Motor neuron (in vitro differentiated cells): ENCODE data around the gene PARD3B. TPM values are rescaled to one million over a fixed set of nuclear protein-coding genes. Genes with fewer than 3 reads are reported as not detected.

ENCODE experiments used
- ATAC-seq, 8 experiments: fragments of 200-7000 bp; cut with Tn5 transposase; replicated peaks in 6 of 8; 2 replicates each; pipeline ENCODE4 v1.8.0; 2021; ENCODE audit warnings: mild to moderate bottlenecking in 8 of 8, moderate library complexity in 8 of 8
- H3K27ac ChIP-seq, 2 donors: fragments of 250-450 bp; sonication (Bioruptor Pico); 2 replicates each; pipeline ENCODE4 v1.9.0; 2021; ENCODE audit warnings: antibody characterized with exemption in 2 of 2, mild to moderate bottlenecking in 2 of 2, moderate library complexity in 1 of 2
- H3K4me1 ChIP-seq, 2 donors: fragments of 250-450 bp; sonication (Bioruptor Pico); replicated peaks in 1 of 2; 2 replicates each; pipeline ENCODE4 v1.6.1; 2021; ENCODE audit warnings: antibody characterized with exemption in 2 of 2, mild to moderate bottlenecking in 2 of 2, moderate library complexity in 1 of 2
- H3K4me3 ChIP-seq, 5 donors: fragments of 250-450 bp; sonication (Bioruptor Pico); 2 replicates each; pipeline ENCODE4 v1.9.0; 2021; ENCODE audit warnings: antibody characterized with exemption in 5 of 5, mild to moderate bottlenecking in 5 of 5, moderate library complexity in 4 of 5
- WGBS, 10 experiments: fragments of 450-650 bp; shearing (Covaris generic); methylation state at CpG; one replicate each; pipeline ENCODE4 v1.0.0; 2022; 5-methylcytosine and 5-hydroxymethylcytosine counted together
- in situ Hi-C, 9 experiments: fragments of 400-800 bp; cut with MboI; loops; one replicate each; pipeline ENCODE4 v1.15.0; 2021; ENCODE audit warnings: low sequenced_read_pairs in 9 of 9, low pct_unique_long_range_greater_than_20kb in 2 of 9; ENCODE audit not compliant: unreplicated experiment in 9 of 9
- total RNA-seq, 8 experiments: library from RNA; unstranded; fragments of 300-600 nt; gene quantifications; 2 replicates each; pipeline versions ENCODE4 v1.2.3 to v1.2.4, GENCODE V29; 2022

Gene PARD3B
- total RNA-seq, 8 experiments from 2014 or later, result 3.1 to 24.3 (median 10.4) TPM

GRCh38 chr2:205640716-205641115 is 1095.4 kb downstream of the PARD3B start:
- peaks cover 16 to 25% of the 10 kb centered on the region in 2 donors for H3K4me1 ChIP-seq
- no peak for ATAC-seq
- no peak overlapping the region for H3K4me3 ChIP-seq
- 47 to 100% (median 61%) methylated on average over 1 to 4 of the region's 4 CpGs; no CpG with 5 or more reads in 1 of the 10 experiments for WGBS, 10 experiments
- H3K27ac ChIP-seq, result no peak overlapping the region
- in situ Hi-C loops, result no loop called here

- WGBS, 10 experiments, result 48 to 70% (median 57%) methylated on average over 2 to 6 of the region's 6 CpGs; no CpG with 5 or more reads in 2 of the 10 experiments
- Histone ChIP-seq H3K27ac (peak overlapping the region in 1 of 2 donors; percentile 8), H3K4me3 (no peak overlapping the region), H3K4me1 (peaks cover 16 to 25% of the 10 kb centered on the region in 2 donors)
- peak in 5 of 8 experiments; percentile 35 to 57 (median 44) for ATAC-seq
- in situ Hi-C loops, result no loop called here
These were observed 1097.5 kb downstream of the PARD3B start for GRCh38 chr2:205642599-205643356.

- WGBS, 10 experiments, result 60 to 98% (median 75%) methylated on average over 1 to 6 of the region's 10 CpGs; no CpG with 5 or more reads in 3 of the 10 experiments
- peak in 5 of 8 experiments; percentile 47 to 90 (median 75) for ATAC-seq
These were observed 1098.2 kb downstream of the PARD3B start for GRCh38 chr2:205643391-205643885.

GRCh38 chr2:205644018-205644417 is 1098.7 kb downstream of the PARD3B start:
- ATAC-seq, result no peak
- Histone ChIP-seq H3K4me3 (no peak overlapping the region), H3K27ac (no peak overlapping the region), H3K4me1 (peaks cover 16 to 21% of the 10 kb centered on the region in 2 donors)
- WGBS, 10 experiments, result 40 to 100% (median 98%) methylated on average over 1 to 4 of the region's 5 CpGs; no CpG with 5 or more reads in 2 of the 10 experiments
- in situ Hi-C loops, result no loop called here

More at GRCh38 chr2:205643391-205643885, 1098.2 kb downstream of the PARD3B start:
- peak overlapping the region in 1 of 2 donors; percentile 8 for H3K27ac ChIP-seq
- H3K4me1 ChIP-seq, result peaks cover 16 to 25% of the 10 kb centered on the region in 2 donors
- in situ Hi-C loops, result no loop called here
- no peak overlapping the region for H3K4me3 ChIP-seq

DNA sequence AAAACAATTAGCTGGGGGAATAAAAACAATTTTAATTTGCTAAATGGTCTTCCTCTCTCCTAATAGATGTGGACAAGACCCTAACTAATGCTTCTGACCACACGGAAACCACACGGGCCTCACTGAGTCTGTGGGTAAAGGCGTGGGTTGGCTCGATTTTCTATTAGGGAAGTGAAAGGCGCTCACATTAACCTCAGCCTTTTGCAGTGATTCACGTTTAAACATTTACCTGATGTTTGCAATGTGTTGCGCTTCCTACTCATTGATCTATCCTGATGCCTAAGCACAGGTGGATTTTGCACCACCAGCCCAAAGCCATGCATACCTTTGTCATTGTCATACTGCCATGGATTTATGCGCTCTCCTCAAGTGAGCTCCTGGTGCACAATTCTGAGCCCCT is 1101.4 kb downstream of the PARD3B start:
- peaks cover 26 to 29% of the 10 kb centered on the region in 2 donors for H3K4me1 ChIP-seq
- in situ Hi-C loops, result no loop called here
- no peak for ATAC-seq
- no peak overlapping the region for H3K4me3 ChIP-seq
- 71 to 100% (median 84%) methylated on average over 1 to 8 of the region's 8 CpGs; no CpG with 5 or more reads in 1 of the 10 experiments for WGBS, 10 experiments
- H3K27ac ChIP-seq, result no peak overlapping the region

DNA sequence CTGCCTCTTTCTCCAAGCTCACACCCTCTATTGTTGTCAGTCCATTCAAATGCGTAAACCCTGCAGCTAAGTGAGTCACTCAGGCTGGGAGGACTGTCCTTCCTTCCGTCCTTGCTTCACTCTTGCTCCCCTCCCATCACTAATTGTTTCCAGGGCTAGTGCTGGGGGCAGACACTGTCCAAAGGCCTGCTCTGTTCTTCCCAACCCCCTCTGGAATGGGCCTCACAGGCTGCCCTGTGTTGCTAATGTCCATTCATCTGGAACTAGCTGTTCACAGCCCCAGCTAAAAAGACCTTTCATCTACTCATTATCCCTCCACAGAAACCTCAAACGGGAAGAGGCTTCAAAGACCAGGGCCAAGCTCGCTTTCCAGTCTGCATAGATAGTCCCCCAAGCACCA is 1105.2 kb downstream of the PARD3B start:
- ATAC-seq, result peak; percentile 74 to 100 (median 98)
- WGBS, 10 experiments, result 0 to 40% (median 20%) methylated on average over 1 to 3 of the region's 4 CpGs; no CpG with 5 or more reads in 3 of the 10 experiments
- no peak overlapping the region for H3K27ac ChIP-seq
- peaks cover 9% of the 10 kb centered on the region in 2 donors for H3K4me1 ChIP-seq
- H3K4me3 ChIP-seq, result no peak overlapping the region
- in situ Hi-C loops, result loop anchor here in 2 of 9 experiments (25.0 kb wide), 2 partner anchors 288 to 763 kb away; no protein-coding TSS in a partner anchor

DNA sequence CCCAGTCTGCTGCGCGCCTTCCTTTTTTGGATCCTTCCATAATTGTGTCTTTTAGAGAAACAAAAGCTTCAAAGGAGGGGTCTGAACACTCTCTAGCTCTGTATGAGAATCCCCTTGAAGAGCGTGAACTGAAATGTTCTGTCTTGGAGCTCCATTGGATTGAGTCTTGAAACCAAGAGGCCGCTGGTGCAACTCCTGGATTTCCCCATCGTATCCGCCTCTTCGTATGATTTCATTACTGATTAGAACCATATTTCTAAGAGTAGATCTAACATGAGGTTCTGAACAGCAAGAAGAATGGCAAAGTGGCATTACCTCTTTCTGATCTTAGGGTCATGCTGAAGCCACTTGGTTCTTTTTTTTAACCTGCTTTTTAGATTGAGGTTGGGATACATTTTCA is 1105.7 kb downstream of the PARD3B start:
- WGBS, 10 experiments, result 80 to 97% (median 92%) methylated on average over 2 to 7 of the region's 7 CpGs; no CpG with 5 or more reads in 1 of the 10 experiments
- H3K27ac ChIP-seq, result no peak overlapping the region
- H3K4me3 ChIP-seq, result no peak overlapping the region
- ATAC-seq, result no peak
- peaks cover 13 to 14% of the 10 kb centered on the region in 2 donors for H3K4me1 ChIP-seq
- in situ Hi-C loops, result loop anchor here in 2 of 9 experiments (25.0 kb wide), 2 partner anchors 289 to 764 kb away; no protein-coding TSS in a partner anchor

- Histone ChIP-seq H3K27ac (no peak overlapping the region), H3K4me3 (no peak overlapping the region), H3K4me1 (peaks cover 21 to 22% of the 10 kb centered on the region in 2 donors)
- WGBS, 10 experiments, result 0% methylated on average over 1 of the region's 1 CpG; no CpG with 5 or more reads in 9 of the 10 experiments
- ATAC-seq, result no peak
- in situ Hi-C loops, result loop anchor here in 2 of 9 experiments (25.0 kb wide), 2 partner anchors 289 to 764 kb away; no protein-coding TSS in a partner anchor
These were observed 1106.4 kb downstream of the PARD3B start for GRCh38 chr2:205651719-205652118.

GRCh38 chr2:205654878-205655605 is 1109.8 kb downstream of the PARD3B start:
- Histone ChIP-seq H3K4me1 (peaks cover 26 to 29% of the 10 kb centered on the region in 2 donors), H3K4me3 (no peak overlapping the region), H3K27ac (no peak overlapping the region)
- in situ Hi-C loops, result loop anchor here in 2 of 9 experiments (25.0 kb wide), 2 partner anchors 293 to 768 kb away; no protein-coding TSS in a partner anchor
- ATAC-seq, result peak in 1 of 8 experiments; percentile 22
- 17 to 100% (median 86%) methylated on average over 1 to 8 of the region's 10 CpGs; no CpG with 5 or more reads in 3 of the 10 experiments for WGBS, 10 experiments

GRCh38 chr2:205655779-205656456 is 1110.6 kb downstream of the PARD3B start:
- peaks cover 18 to 24% of the 10 kb centered on the region in 2 donors for H3K4me1 ChIP-seq
- H3K27ac ChIP-seq, result peak overlapping the region; percentile 44 to 62
- peak in 5 of 8 experiments; percentile 68 to 75 (median 72) for ATAC-seq
- no peak overlapping the region for H3K4me3 ChIP-seq
- in situ Hi-C loops, result loop anchor here in 2 of 9 experiments (25.0 kb wide), 2 partner anchors 294 to 769 kb away; no protein-coding TSS in a partner anchor
- 17 to 83% (median 42%) methylated on average over 1 to 3 of the region's 6 CpGs; no CpG with 5 or more reads in 2 of the 10 experiments for WGBS, 10 experiments

- peak in 5 of 8 experiments; percentile 47 to 88 (median 79) for ATAC-seq
- in situ Hi-C loops, result loop anchor here in 2 of 9 experiments (25.0 kb wide), 2 partner anchors 294 to 769 kb away; no protein-coding TSS in a partner anchor
- H3K4me1 ChIP-seq, result peaks cover 18 to 21% of the 10 kb centered on the region in 2 donors
- WGBS, 10 experiments, result 17 to 74% (median 60%) methylated on average over 1 to 7 of the region's 7 CpGs; no CpG with 5 or more reads in 1 of the 10 experiments
- H3K27ac ChIP-seq, result peak overlapping the region; percentile 44 to 62
- H3K4me3 ChIP-seq, result no peak overlapping the region
These were observed 1111.2 kb downstream of the PARD3B start for GRCh38 chr2:205656461-205656860.

DNA sequence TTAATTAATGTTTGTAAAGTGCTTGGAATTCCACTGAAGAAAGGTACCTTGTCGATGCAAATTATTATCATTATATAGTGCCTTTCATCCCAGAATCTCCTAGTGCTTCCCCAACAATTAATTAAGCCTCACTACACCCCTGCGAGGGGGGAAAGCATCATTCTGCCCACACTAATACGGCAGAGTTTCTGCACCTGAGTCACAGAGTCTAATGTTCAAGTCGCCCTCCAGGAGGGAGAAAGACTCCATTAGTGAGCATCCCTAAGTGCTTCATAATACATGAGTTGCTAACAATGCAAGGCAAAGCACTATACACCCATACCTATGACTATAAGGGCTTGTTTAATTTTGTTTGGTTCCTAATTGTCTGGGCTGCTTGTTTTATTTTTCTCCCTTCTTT is 1111.7 kb downstream of the PARD3B start:
- in situ Hi-C loops, result loop anchor here in 2 of 9 experiments (25.0 kb wide), 2 partner anchors 295 to 770 kb away; no protein-coding TSS in a partner anchor

More for the DNA sequence above, 1111.7 kb downstream of the PARD3B start:
- peak in 5 of 8 experiments; percentile 21 to 55 (median 33) for ATAC-seq
- Histone ChIP-seq H3K4me1 (peaks cover 18 to 21% of the 10 kb centered on the region in 2 donors), H3K27ac (no peak overlapping the region), H3K4me3 (no peak overlapping the region)
- 43 to 100% (median 64%) methylated on average over 1 to 4 of the region's 4 CpGs; no CpG with 5 or more reads in 3 of the 10 experiments for WGBS, 10 experiments
